ENCODE results near the gene TMEM123.

Gene TMEM123

DNA sequence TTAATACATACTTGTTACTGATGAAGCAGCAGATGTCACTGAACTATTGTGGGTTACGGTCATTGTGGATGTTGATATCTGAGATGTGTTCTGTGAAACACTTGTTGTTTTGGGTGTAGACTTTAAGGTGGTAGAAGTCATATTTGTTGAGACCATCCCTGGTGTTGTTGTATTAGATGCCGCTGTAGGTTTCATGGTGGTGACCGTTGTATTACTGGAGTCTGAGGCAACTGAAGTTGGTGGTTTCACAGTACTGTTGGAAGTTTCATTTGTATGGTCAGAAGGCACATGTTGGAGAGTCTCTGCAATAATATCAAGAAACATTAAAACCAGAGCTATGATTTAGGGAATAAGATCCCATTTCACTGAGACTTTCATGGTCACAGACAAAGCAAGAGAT lies 50.7 kb downstream of the TMEM123 start:
- no peaks in the 10 kb centered on the region for H3K4me1 ChIP-seq (ENCODE audit: control insufficient read depth, low read depth, low read length)
- H3K36me3 ChIP-seq (ENCODE audit: control insufficient read depth, insufficient read depth, low read length) = peaks cover 2% of the 10 kb centered on the region
- peaks cover 4% of the 10 kb centered on the region for H3K79me2 ChIP-seq (ENCODE audit: control insufficient read depth, insufficient read depth, low read length)
- no peak overlapping the region for H2BK120ac ChIP-seq (ENCODE audit: low read depth, low read length)
- H4K8ac ChIP-seq (ENCODE audit: low read depth, low read length) = no peak overlapping the region
- H2BK5ac ChIP-seq (ENCODE audit: low read length) = no peak overlapping the region
- DNase-seq = no peak
- H2BK15ac ChIP-seq (replicated peaks; ENCODE audit: low read depth) = no peak overlapping the region
- H3K4me2 ChIP-seq (ENCODE audit: low read length) = no peak overlapping the region
- H3K18ac ChIP-seq (ENCODE audit: low read length) = no peak overlapping the region
- peaks cover 7% of the 10 kb centered on the region for H3K79me1 ChIP-seq (ENCODE audit: low read length)
- H3K27me3 ChIP-seq (ENCODE audit: insufficient read depth, low read length, poor library complexity) = no peaks in the 10 kb centered on the region
- H3K9ac ChIP-seq (ENCODE audit: low read length) = no peak overlapping the region
- H2AK5ac ChIP-seq (ENCODE audit: low read length) = no peak overlapping the region
- H3K4me3 ChIP-seq (ENCODE audit: low read length) = no peak overlapping the region
- H3K4ac ChIP-seq (ENCODE audit: low read depth, low read length) = no peak overlapping the region
- H3K27ac ChIP-seq (ENCODE audit: low read depth, low read length) = no peak overlapping the region
- no peak overlapping the region for H3K23ac ChIP-seq (ENCODE audit: low read length)
- WGBS (ENCODE audit: extremely low coverage, insufficient coverage, low lambda C conversion rate) = no CpG with 5 or more reads among the region's 3 CpGs
- H3K56ac ChIP-seq (ENCODE audit: low read length) = no peak overlapping the region
- H4K5ac ChIP-seq (ENCODE audit: low read length) = no peak overlapping the region

DNA sequence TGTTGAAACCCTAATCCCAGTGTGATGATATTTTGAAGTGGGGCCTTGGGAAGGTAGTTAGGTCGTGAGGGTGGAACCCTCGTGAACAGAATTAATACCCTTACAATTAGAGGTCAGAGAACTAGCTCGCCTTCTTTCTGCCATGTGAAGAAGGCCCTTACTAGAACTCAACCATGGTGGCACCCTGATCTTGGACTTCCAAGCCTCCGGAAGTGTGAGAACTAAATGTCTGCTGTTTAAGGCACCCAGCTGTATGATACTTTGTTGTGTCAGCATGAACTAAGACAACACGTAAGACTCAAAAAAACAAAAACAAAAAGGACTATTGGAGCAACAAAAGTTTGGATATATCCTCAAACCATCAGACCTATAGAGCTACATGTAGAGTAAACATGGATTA lies 52.0 kb downstream of the TMEM123 start:
- Histone ChIP-seq H3K79me2 (ENCODE audit: control insufficient read depth, insufficient read depth, low read length) (no peaks in the 10 kb centered on the region), H3K4me3 (ENCODE audit: low read length) (no peak overlapping the region), H3K56ac (ENCODE audit: low read length) (no peak overlapping the region), H3K79me1 (ENCODE audit: low read length) (peaks cover 2% of the 10 kb centered on the region), H2BK5ac (ENCODE audit: low read length) (no peak overlapping the region), H3K9ac (ENCODE audit: low read length) (no peak overlapping the region), H2BK120ac (ENCODE audit: low read depth, low read length) (no peak overlapping the region), H4K5ac (ENCODE audit: low read length) (no peak overlapping the region), H3K27ac (ENCODE audit: low read depth, low read length) (no peak overlapping the region), H2AK5ac (ENCODE audit: low read length) (no peak overlapping the region), H3K4ac (ENCODE audit: low read depth, low read length) (no peak overlapping the region), H3K18ac (ENCODE audit: low read length) (no peak overlapping the region), H3K23ac (ENCODE audit: low read length) (no peak overlapping the region), H3K27me3 (ENCODE audit: insufficient read depth, low read length, poor library complexity) (no peaks in the 10 kb centered on the region), H3K4me1 (ENCODE audit: control insufficient read depth, low read depth, low read length) (no peaks in the 10 kb centered on the region), H2BK15ac (replicated peaks; ENCODE audit: low read depth) (no peak overlapping the region), H3K4me2 (ENCODE audit: low read length) (no peak overlapping the region), H3K36me3 (ENCODE audit: control insufficient read depth, insufficient read depth, low read length) (peaks cover 2% of the 10 kb centered on the region), H4K8ac (ENCODE audit: low read depth, low read length) (no peak overlapping the region)
- no peak for DNase-seq
- WGBS (ENCODE audit: extremely low coverage, insufficient coverage, low lambda C conversion rate) = no CpG with 5 or more reads among the region's 5 CpGs

DNA sequence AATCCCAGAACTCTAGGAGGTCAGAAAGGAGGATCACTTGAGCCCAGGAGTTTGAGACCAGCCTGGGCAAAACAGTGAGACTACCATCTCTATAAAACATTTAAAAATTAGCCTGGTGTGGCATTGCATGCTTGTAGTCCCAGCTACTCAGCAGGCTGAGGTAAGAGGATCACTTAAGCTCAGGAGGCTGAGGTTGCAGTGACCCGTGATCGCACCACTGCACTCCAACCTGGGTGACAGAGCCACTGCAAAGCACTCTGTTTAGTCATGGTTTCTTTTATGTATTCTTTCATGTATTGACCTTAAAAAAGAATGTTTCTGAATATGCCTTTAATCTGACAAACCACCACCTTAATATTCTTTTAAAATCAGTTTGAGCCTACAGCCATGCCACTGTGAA lies 53.4 kb downstream of the TMEM123 start:
- Histone ChIP-seq H3K4ac (ENCODE audit: low read depth, low read length) (no peak overlapping the region), H2BK5ac (ENCODE audit: low read length) (no peak overlapping the region), H2AK5ac (ENCODE audit: low read length) (no peak overlapping the region), H3K27ac (ENCODE audit: low read depth, low read length) (no peak overlapping the region), H3K23ac (ENCODE audit: low read length) (no peak overlapping the region), H2BK15ac (replicated peaks; ENCODE audit: low read depth) (no peak overlapping the region), H3K79me1 (ENCODE audit: low read length) (peaks cover 2% of the 10 kb centered on the region), H3K4me3 (ENCODE audit: low read length) (no peak overlapping the region), H4K5ac (ENCODE audit: low read length) (no peak overlapping the region), H3K9ac (ENCODE audit: low read length) (no peak overlapping the region), H4K8ac (ENCODE audit: low read depth, low read length) (no peak overlapping the region), H3K79me2 (ENCODE audit: control insufficient read depth, insufficient read depth, low read length) (no peaks in the 10 kb centered on the region), H3K18ac (ENCODE audit: low read length) (no peak overlapping the region), H3K27me3 (ENCODE audit: insufficient read depth, low read length, poor library complexity) (no peaks in the 10 kb centered on the region), H3K4me2 (ENCODE audit: low read length) (no peak overlapping the region), H3K56ac (ENCODE audit: low read length) (no peak overlapping the region), H3K36me3 (ENCODE audit: control insufficient read depth, insufficient read depth, low read length) (peaks cover 2% of the 10 kb centered on the region), H3K4me1 (ENCODE audit: control insufficient read depth, low read depth, low read length) (no peaks in the 10 kb centered on the region), H2BK120ac (ENCODE audit: low read depth, low read length) (no peak overlapping the region)
- no peak for DNase-seq
- WGBS (ENCODE audit: extremely low coverage, insufficient coverage, low lambda C conversion rate) = no CpG with 5 or more reads among the region's 2 CpGs

DNA sequence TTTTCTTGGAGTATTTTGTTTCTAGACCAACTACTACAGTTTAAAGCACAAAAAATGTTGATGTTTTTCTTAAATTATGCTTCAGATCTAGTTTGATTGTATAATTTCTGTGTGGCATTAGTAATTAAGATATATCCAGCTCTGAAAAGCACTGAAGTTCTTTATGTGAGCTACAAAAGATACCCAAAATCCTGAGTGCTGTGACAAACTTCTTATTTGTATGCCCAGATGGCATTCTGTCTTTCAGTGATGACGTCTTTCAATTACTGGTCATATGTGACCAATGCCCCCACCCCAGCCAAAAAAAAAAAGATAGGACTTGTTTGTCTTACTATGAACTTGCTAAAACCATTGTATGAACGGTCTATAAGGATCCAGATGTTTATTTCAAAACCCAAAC lies 54.3 kb downstream of the TMEM123 start:
- Histone ChIP-seq H2BK15ac (replicated peaks; ENCODE audit: low read depth) (no peak overlapping the region), H3K56ac (ENCODE audit: low read length) (no peak overlapping the region), H3K9ac (ENCODE audit: low read length) (no peak overlapping the region), H3K23ac (ENCODE audit: low read length) (no peak overlapping the region), H2BK120ac (ENCODE audit: low read depth, low read length) (no peak overlapping the region), H3K4me3 (ENCODE audit: low read length) (no peak overlapping the region), H2AK5ac (ENCODE audit: low read length) (no peak overlapping the region), H3K79me1 (ENCODE audit: low read length) (no peaks in the 10 kb centered on the region), H3K4me2 (ENCODE audit: low read length) (no peak overlapping the region), H3K79me2 (ENCODE audit: control insufficient read depth, insufficient read depth, low read length) (no peaks in the 10 kb centered on the region), H3K4me1 (ENCODE audit: control insufficient read depth, low read depth, low read length) (no peaks in the 10 kb centered on the region), H2BK5ac (ENCODE audit: low read length) (no peak overlapping the region), H3K4ac (ENCODE audit: low read depth, low read length) (no peak overlapping the region), H3K18ac (ENCODE audit: low read length) (no peak overlapping the region), H3K27ac (ENCODE audit: low read depth, low read length) (no peak overlapping the region), H4K8ac (ENCODE audit: low read depth, low read length) (no peak overlapping the region), H3K27me3 (ENCODE audit: insufficient read depth, low read length, poor library complexity) (no peaks in the 10 kb centered on the region), H3K36me3 (ENCODE audit: control insufficient read depth, insufficient read depth, low read length) (peaks cover 2% of the 10 kb centered on the region), H4K5ac (ENCODE audit: low read length) (no peak overlapping the region)
- DNase-seq = no peak
- no CpG with 5 or more reads among the region's 2 CpGs for WGBS (ENCODE audit: extremely low coverage, insufficient coverage, low lambda C conversion rate)

DNA sequence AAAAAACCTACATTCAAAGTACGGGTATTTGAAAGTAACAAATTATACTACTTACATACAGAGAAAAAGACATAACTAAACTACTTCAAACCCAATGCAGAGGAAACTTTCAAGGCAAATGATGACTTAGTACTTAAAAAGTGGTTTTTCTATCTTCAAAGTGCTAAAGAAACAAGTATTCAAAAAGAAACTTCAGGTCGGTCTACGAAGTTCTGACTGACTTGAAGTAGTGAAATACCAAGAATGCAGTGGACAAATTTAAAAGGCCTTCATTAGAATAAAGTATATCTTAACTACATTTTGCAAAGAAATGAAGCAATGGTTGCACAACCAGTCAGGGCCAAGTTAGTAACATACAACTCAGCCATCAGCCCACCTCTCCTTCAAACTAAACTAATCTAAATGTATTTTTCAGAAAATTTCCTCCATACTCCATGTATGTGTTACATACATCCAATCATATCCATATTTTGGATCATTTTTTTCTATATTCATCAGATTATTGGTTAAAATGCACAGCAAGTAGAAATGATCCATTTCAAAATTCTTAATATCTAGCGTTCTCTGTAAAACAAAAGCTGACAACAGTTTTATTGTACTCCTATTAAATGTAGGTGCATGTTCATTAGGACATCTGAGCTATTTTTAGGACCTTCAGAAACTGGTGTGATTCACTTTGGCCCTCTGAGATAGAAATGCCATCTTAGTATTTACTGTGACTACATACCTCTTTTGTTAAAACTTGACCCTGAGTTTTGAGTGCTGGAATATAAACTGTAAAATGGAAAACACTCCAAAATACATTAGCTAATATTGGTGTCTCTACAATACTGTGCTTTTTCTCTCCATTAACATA lies 55.6 kb downstream of the TMEM123 start:
- no peak overlapping the region for H3K27ac ChIP-seq (ENCODE audit: low read depth, low read length)
- H4K8ac ChIP-seq (ENCODE audit: low read depth, low read length) = no peak overlapping the region
- no peak overlapping the region for H2BK15ac ChIP-seq (replicated peaks; ENCODE audit: low read depth)
- no CpG with 5 or more reads among the region's 4 CpGs for WGBS (ENCODE audit: extremely low coverage, insufficient coverage, low lambda C conversion rate)
- no peak overlapping the region for H3K56ac ChIP-seq (ENCODE audit: low read length)
- H3K4me3 ChIP-seq (ENCODE audit: low read length) = no peak overlapping the region
- H3K4me2 ChIP-seq (ENCODE audit: low read length) = no peak overlapping the region
- no peak overlapping the region for H2AK5ac ChIP-seq (ENCODE audit: low read length)
- no peak overlapping the region for H2BK120ac ChIP-seq (ENCODE audit: low read depth, low read length)
- H3K4me1 ChIP-seq (ENCODE audit: control insufficient read depth, low read depth, low read length) = no peaks in the 10 kb centered on the region
- H3K4ac ChIP-seq (ENCODE audit: low read depth, low read length) = no peak overlapping the region
- no peak overlapping the region for H3K9ac ChIP-seq (ENCODE audit: low read length)
- no peak for DNase-seq
- no peak overlapping the region for H2BK5ac ChIP-seq (ENCODE audit: low read length)
- no peak overlapping the region for H3K18ac ChIP-seq (ENCODE audit: low read length)
- no peaks in the 10 kb centered on the region for H3K79me2 ChIP-seq (ENCODE audit: control insufficient read depth, insufficient read depth, low read length)
- peaks cover 2% of the 10 kb centered on the region for H3K36me3 ChIP-seq (ENCODE audit: control insufficient read depth, insufficient read depth, low read length)
- no peaks in the 10 kb centered on the region for H3K79me1 ChIP-seq (ENCODE audit: low read length)
- no peak overlapping the region for H4K5ac ChIP-seq (ENCODE audit: low read length)
- no peaks in the 10 kb centered on the region for H3K27me3 ChIP-seq (ENCODE audit: insufficient read depth, low read length, poor library complexity)
- no peak overlapping the region for H3K23ac ChIP-seq (ENCODE audit: low read length)

All from mesendoderm (in vitro differentiated cells).